GM12878 (cell line): ENCODE data around the gene SLC37A1. TPM values are rescaled to one million over a fixed set of nuclear protein-coding genes. Genes with fewer than 3 reads are reported as not detected.

Source experiments
- ATAC-seq: fragments of 200-7000 bp; cut with Tn5 transposase; 3 replicates; pipeline ENCODE4 v1.9.1; 2020; ENCODE audit warnings: mild to moderate bottlenecking, moderate library complexity
- BruUV-seq: library from RNA; stranded (reverse); fragments of 400-500 nt; replicated peaks from 2 replicates; lab custom pipeline; 2021; lab: Mats Ljungman, UMichigan
- CTCF ChIA-PET: fragments of 300-600 bp; sonication (Branson Sonifier 250); formaldehyde crosslinking; extraction: SDS; loops from one replicate; lab custom pipeline; 2021; ENCODE audit warnings: inconsistent platforms; lab: Yijun Ruan, JAX
- POLR2A ChIA-PET: fragments of 350-600 bp; formaldehyde crosslinking; extraction: SDS; loops from one replicate; lab custom pipeline; 2021; ENCODE audit warnings: inconsistent platforms; lab: Charles Lee
- RAD21 ChIA-PET: fragments of 300-600 bp; sonication (Branson Sonifier 250); formaldehyde crosslinking; loops from one replicate; lab custom pipeline; 2023; ENCODE audit warnings: antibody characterized with exemption; ENCODE audit not compliant: unreplicated experiment; lab: Charles Lee
- SMC1A ChIA-PET: fragments of 300-600 bp; sonication (Branson Sonifier 250); formaldehyde crosslinking; loops from one replicate; lab custom pipeline; 2023; ENCODE audit not compliant: unreplicated experiment, uncharacterized antibody; lab: Charles Lee
- DNase-seq: peaks from one replicate; pipeline ENCODE4 v3.0.0-alpha.2; 2011; ENCODE audit warnings: low read depth, low spot score
- FAIRE-seq: peaks from 3 replicates; lab custom pipeline; 2011; peaks lifted over from hg19 to GRCh38; lab: Jason Lieb, UNC
- H2AFZ ChIP-seq: 2 replicates; pipeline ENCODE4 v1.6.0; 2011; ENCODE audit warnings: low read depth, low read length, control low read depth; ENCODE audit not compliant: control insufficient read depth
- H3K27ac ChIP-seq: 2 replicates; pipeline ENCODE4 v1.5.1; 2011; ENCODE audit warnings: control low read depth; ENCODE audit not compliant: control insufficient read depth, insufficient read depth
- H3K27me3 ChIP-seq, 2 experiments: replicated peaks in 1 of 2; 2 replicates each; pipeline versions ENCODE4 v1.6.0 to v1.6.1; 2011; ENCODE audit warnings: low read length in 1 of 2; ENCODE audit not compliant: control insufficient read depth in 2 of 2, insufficient read depth in 2 of 2
- H3K36me3 ChIP-seq, 2 experiments: 2 replicates each; pipeline ENCODE4 v1.5.1; 2011; ENCODE audit warnings: low read length in 1 of 2; ENCODE audit not compliant: control insufficient read depth in 2 of 2, insufficient read depth in 2 of 2
- H3K4me1 ChIP-seq: 2 replicates; pipeline ENCODE4 v1.6.1; 2011; ENCODE audit warnings: mild to moderate bottlenecking, low read length, moderate library complexity, mixed read lengths; ENCODE audit not compliant: control insufficient read depth, insufficient read depth
- H3K4me2 ChIP-seq: 2 replicates; pipeline ENCODE4 v1.6.0; 2011; ENCODE audit warnings: control low read depth; ENCODE audit not compliant: control insufficient read depth, insufficient read depth
- H3K4me3 ChIP-seq: fragments of 200-600 bp; sonication (generic); 2 replicates; pipeline ENCODE4 v1.5.1; 2016
- H3K79me2 ChIP-seq: 2 replicates; pipeline ENCODE4 v1.6.0; 2011; ENCODE audit warnings: low read length; ENCODE audit not compliant: control insufficient read depth, insufficient read depth
- H3K9ac ChIP-seq: 2 replicates; pipeline ENCODE4 v1.8.0; 2011; ENCODE audit warnings: low read length, control low read depth, mixed read lengths; ENCODE audit not compliant: control insufficient read depth, insufficient read depth
- H3K9me3 ChIP-seq: replicated peaks from 3 replicates; pipeline ENCODE4 v1.5.1; 2011; ENCODE audit warnings: mild to moderate bottlenecking, low read length; ENCODE audit not compliant: control insufficient read depth, insufficient read depth
- H4K20me1 ChIP-seq: 2 replicates; pipeline ENCODE4 v1.6.0; 2011; ENCODE audit not compliant: control insufficient read depth, insufficient read depth
- BCLAF1 ChIP-seq: fragments of 450-650 bp; IDR thresholded peaks from 2 replicates; pipeline ENCODE4 v1.6.1; 2017; ENCODE audit warnings: antibody characterized with exemption, mild to moderate bottlenecking, moderate library complexity
- BHLHE40 ChIP-seq, 2 experiments: fragments of 450-650 bp in 1 of 2; IDR thresholded peaks; 2 replicates each; pipeline ENCODE4 v1.6.1; 2011 to 2017; ENCODE audit warnings: low read depth in 2 of 2, borderline replicate concordance in 1 of 2, improper control_type of control experiment in 1 of 2, low read length in 1 of 2, mild to moderate bottlenecking in 1 of 2
- CBX5 ChIP-seq: sonication (generic); IDR thresholded peaks from 2 replicates; pipeline ENCODE4 v1.6.1; 2016; ENCODE audit warnings: low read depth, moderate library complexity, mild to moderate bottlenecking, inconsistent platforms
- CREM ChIP-seq: IDR thresholded peaks from 2 replicates; pipeline ENCODE4 v1.6.1; 2014; ENCODE audit warnings: antibody characterized with exemption, low read depth
- FOS ChIP-seq: IDR thresholded peaks from 3 replicates; pipeline ENCODE4 v1.6.1; 2011; ENCODE audit warnings: borderline replicate concordance; ENCODE audit not compliant: insufficient read length; ENCODE audit errors: extremely low read depth
- GATAD2B ChIP-seq: fragments of 450-650 bp; conservative IDR thresholded peaks from 2 replicates; pipeline ENCODE4 v1.6.1; 2017; ENCODE audit warnings: low read depth, mild to moderate bottlenecking, moderate library complexity
- JUND ChIP-seq: IDR thresholded peaks from 2 replicates; pipeline ENCODE4 v1.6.1; 2012; ENCODE audit warnings: low read depth, mild to moderate bottlenecking, low read length, improper control_type of control experiment, moderate library complexity
- LARP7 ChIP-seq: fragments of 450-650 bp; IDR thresholded peaks from 2 replicates; pipeline ENCODE4 v1.6.1; 2017; ENCODE audit warnings: mild to moderate bottlenecking
- MYC ChIP-seq: IDR thresholded peaks from 2 replicates; pipeline ENCODE4 v1.6.1; 2011; ENCODE audit warnings: mild to moderate bottlenecking, low read length, moderate library complexity, inconsistent platforms; ENCODE audit not compliant: insufficient read depth, insufficient replicate concordance, insufficient read length, severe bottlenecking
- STAT1 ChIP-seq: fragments of 450-650 bp; conservative IDR thresholded peaks from 2 replicates; pipeline ENCODE4 v1.6.1; 2014; ENCODE audit warnings: antibody characterized with exemption, mild to moderate bottlenecking
- TBL1XR1 ChIP-seq: IDR thresholded peaks from 2 replicates; pipeline ENCODE4 v1.6.1; 2012; ENCODE audit warnings: low read depth, low read length, improper control_type of control experiment
- TCF7 ChIP-seq: IDR thresholded peaks from 2 replicates; pipeline ENCODE4 v1.6.1; 2014; ENCODE audit warnings: antibody characterized with exemption, borderline replicate concordance
- ZBTB33 ChIP-seq: fragments of 450-650 bp; IDR thresholded peaks from 2 replicates; pipeline ENCODE4 v1.6.1; 2017; ENCODE audit warnings: mild to moderate bottlenecking
- WGBS: methylation state at CpG from one replicate; pipeline ENCODE4 v1.1.6; 2016; ENCODE audit warnings: low lambda C conversion rate; ENCODE audit not compliant: insufficient replicate concordance, insufficient coverage; ENCODE audit errors: missing lambda C conversion rate; 5-methylcytosine and 5-hydroxymethylcytosine counted together
- in situ Hi-C: fragments of 300-500 bp; cut with MboI; formaldehyde crosslinking; loops from 9 replicates; pipeline ENCODE4 v1.14.3; 2018; ENCODE audit warnings: mixed read lengths
- intact Hi-C: fragments of 100-400 bp; cut with micrococcal nuclease; formaldehyde crosslinking; loops from one replicate; pipeline ENCODE4 v1.14.2; 2022; ENCODE audit not compliant: unreplicated experiment
- polyA plus RNA-seq, 11 experiments: library from polyadenylated mRNA; depleted of rRNA in 4 of 11; unstranded in 6 of 11; stranded (reverse) in 5 of 11; fragments of >200 nt; fragmentation: Nextera tagmentation in 4 of 11; fragmentation: Illumina TruSeq in 1 of 11; extraction: Ambion mirVana in 4 of 11; extraction: Trizol in 1 of 11; gene quantifications; 1 replicate in 1 of 11; 2 replicates in 10 of 11; pipeline versions ENCODE4 v1.2.1 to v1.2.3, GENCODE V29; 2011 to 2016; ENCODE audit warnings: inconsistent platforms in 2 of 11, missing spikeins in 2 of 11, low read depth in 1 of 11
- total RNA-seq, 4 experiments: library from RNA; depleted of rRNA in 3 of 4; stranded (reverse); fragments of >200 nt in 3 of 4; fragmentation: Illumina TruSeq in 1 of 4; extraction: Trizol in 1 of 4; gene quantifications; 2 replicates each; pipeline versions ENCODE4 v1.2.1 to v1.2.3, GENCODE V29; 2013 to 2021

SLC37A1 gene
- total and polyA plus RNA-seq, 10 of the 15 experiments (the other 5 are each of a cell fraction or from before 2014, with no cell fraction given): 1.1 to 35.5 (median 24.4) TPM

- Histone ChIP-seq H3K36me3 (peaks cover 0 to 1% of the 10 kb centered on the region in 2 experiments; a peak in 1 of 4 replicates), H3K9ac (no peak overlapping the region), H3K4me3 (no peak overlapping the region), H3K27ac (no peak overlapping the region), H3K27me3 (no peaks in the 10 kb centered on the region), H3K79me2 (no peaks in the 10 kb centered on the region), H3K4me2 (no peak overlapping the region), H3K9me3 (peaks cover 4% of the 10 kb centered on the region; the same call in 1 of the 3 replicates), H2AFZ (no peak overlapping the region), H4K20me1 (no peaks in the 10 kb centered on the region), H3K4me1 (no peaks in the 10 kb centered on the region)
- CTCF ChIA-PET: interaction anchor here (1.8 kb wide), 1 partner anchor 16 kb away, joined by 4 read pairs; no protein-coding TSS in a partner anchor
- SMC1A ChIA-PET: no interaction called here
- BruUV-seq: no TSS peak
- RAD21 ChIA-PET: no interaction called here
- POLR2A ChIA-PET: no interaction called here
- no peak for ATAC-seq
- no peak for DNase-seq
- TF ChIP-seq CBX5: 0 out of 2 replicates have a peak, but pooled peaks have one; percentile 39
- TF ChIP-seq CREM: no peak
- 94% methylated on average over 1 of the region's 1 CpG for WGBS
- no peak for FAIRE-seq
- intact Hi-C loops: no loop called here
- in situ Hi-C loops: no loop called here
Observed at GRCh38 chr21:42576639-42577038, 63.0 kb downstream of the SLC37A1 start.

- in situ Hi-C loops: no loop called here
- POLR2A ChIA-PET: no interaction called here
- ATAC-seq (no peak), DNase-seq (no peak), FAIRE-seq (no peak)
- no peaks in the 10 kb centered on the region; a peak in 1 of 4 replicates for H3K36me3 ChIP-seq
- H4K20me1 ChIP-seq: no peaks in the 10 kb centered on the region
- no peak overlapping the region for H3K9ac ChIP-seq
- no peak overlapping the region for H2AFZ ChIP-seq
- no peak overlapping the region for H3K4me3 ChIP-seq
- WGBS: 93% methylated on average over 9 of the region's 9 CpGs
- H3K27me3 ChIP-seq: no peaks in the 10 kb centered on the region
- no TSS peak for BruUV-seq
- H3K4me2 ChIP-seq: no peak overlapping the region
- RAD21 ChIA-PET: interaction anchor here (1.4 kb wide), 1 partner anchor 15 kb away, joined by 4 read pairs; no protein-coding TSS in a partner anchor
- no peaks in the 10 kb centered on the region for H3K4me1 ChIP-seq
- intact Hi-C loops: no loop called here
- SMC1A ChIA-PET: no interaction called here
- H3K9me3 ChIP-seq: peaks cover 4% of the 10 kb centered on the region; the same call in 1 of the 3 replicates
- H3K27ac ChIP-seq: no peak overlapping the region
- CTCF ChIA-PET: interaction anchor here (1.3 to 1.4 kb wide), 2 partner anchors 13 to 15 kb away, joined by 3 read pairs; no protein-coding TSS in a partner anchor
- H3K79me2 ChIP-seq: no peaks in the 10 kb centered on the region
- TF ChIP-seq FOS (no peak), CBX5 (no peak), BCLAF1 (no peak), GATAD2B (no peak), MYC (no peak), JUND (no peak), TBL1XR1 (no peak), LARP7 (no peak), BHLHE40 (IDR thresholded peaks at IDR 0.05; ENCODE audit: borderline replicate concordance in 1 of 2, low read depth in 2 of 2, low read length in 1 of 2) (no peak), TCF7 (no peak), STAT1 (no peak), ZBTB33 (no peak)
Observed at GRCh38 chr21:42578034-42578433, 64.4 kb downstream of the SLC37A1 start.
